ENCODE data around the gene ZNF275. TPM values are rescaled to one million over a fixed set of nuclear protein-coding genes. Genes with fewer than 3 reads are reported as not detected.

The ZNF275 gene
- total and polyA plus RNA-seq, 2 donors (not counting 3 experiments of a cell fraction or from before 2014, with no cell fraction given): 10.3 to 11.0 TPM

- Histone ChIP-seq H3K27me3 (ENCODE audit: control insufficient read depth in 2 of 2, insufficient read depth in 2 of 2, low read length in 2 of 2) (peaks cover 0 to 3% of the 10 kb centered on the region in 2 experiments), H3K4me1 (ENCODE audit: control insufficient read depth, extremely low read depth, insufficient read depth, low read length) (no peaks in the 10 kb centered on the region), H3K4me2 (ENCODE audit: insufficient read depth, low read length) (no peak overlapping the region), H3K27ac (ENCODE audit: insufficient read depth, low read depth, low read length) (no peak overlapping the region), H2AFZ (ENCODE audit: low read depth, low read length) (no peak overlapping the region), H3K9me1 (replicated peaks; ENCODE audit: control insufficient read depth, extremely low read depth, insufficient read depth, low read length) (no peaks in the 10 kb centered on the region), H4K20me1 (replicated peaks; ENCODE audit: control insufficient read depth, extremely low read depth, insufficient read depth, low read length) (no peaks in the 10 kb centered on the region), H3K9me3 (replicated peaks; ENCODE audit: control insufficient read depth, insufficient read depth, low read length) (no peaks in the 10 kb centered on the region), H3K9ac (replicated peaks; ENCODE audit: extremely low read depth, insufficient read depth, low read length) (no peak overlapping the region), H3K79me2 (ENCODE audit: control insufficient read depth, insufficient read depth, low read length) (no peaks in the 10 kb centered on the region), H3K4me3 (replicated peaks in 1 of 3; ENCODE audit: insufficient read depth in 1 of 3, low read depth in 1 of 3, low read length in 3 of 3) (no peak overlapping the region), H3K36me3 (ENCODE audit: control insufficient read depth in 2 of 2, extremely low read depth in 1 of 2, insufficient read depth in 2 of 2, low read length in 2 of 2) (no peaks in the 10 kb centered on the region)
- TF ChIP-seq GATA2 (IDR thresholded peaks at IDR 0.05; ENCODE audit: insufficient read depth, insufficient read length, low read depth, low read length) (no peak), POLR2AphosphoS5 (IDR thresholded peaks at IDR 0.05; ENCODE audit: insufficient read depth, low read depth, low read length) (no peak)
- ChIA-PET CTCF (no interaction called here), POLR2A (no interaction called here)
- intact Hi-C loops (cut with micrococcal nuclease) (no loop called here), dilution Hi-C loops (cut with MboI; ENCODE audit: extremely low pct_ligation_motif_present, low sequenced_read_pairs) (no loop called here)
- DNase-seq (ENCODE audit: low read depth, low spot score): no peak
- no TSS peak for BruUV-seq (replicated peaks)
- no peak for FAIRE-seq
Observed at GRCh38 chrX:153365670-153366069, 31.7 kb downstream of the ZNF275 start.

- TF ChIP-seq POLR2AphosphoS5 (IDR thresholded peaks at IDR 0.05; ENCODE audit: insufficient read depth, low read depth, low read length) (no peak), JUN (IDR thresholded peaks at IDR 0.05; ENCODE audit: borderline replicate concordance, insufficient read depth, insufficient read length, low read depth) (no peak), MYC (IDR thresholded peaks at IDR 0.05; ENCODE audit: low read depth, low read length) (no peak), CTCF (IDR thresholded peaks at IDR 0.05; ENCODE audit: extremely low read depth in 1 of 2, insufficient read depth in 1 of 2, low read depth in 1 of 2, low read length in 2 of 2) (no peak), MAX (IDR thresholded peaks at IDR 0.05; ENCODE audit: insufficient read depth, insufficient read length) (no peak)
- intact Hi-C loops (cut with micrococcal nuclease): no loop called here
- ChIA-PET CTCF (no interaction called here), POLR2A (no interaction called here)
- Histone ChIP-seq H3K27me3 (ENCODE audit: control insufficient read depth in 2 of 2, insufficient read depth in 2 of 2, low read length in 2 of 2) (peaks cover 0 to 3% of the 10 kb centered on the region in 2 experiments), H3K27ac (ENCODE audit: insufficient read depth, low read depth, low read length) (no peak overlapping the region), H3K4me2 (ENCODE audit: insufficient read depth, low read length) (no peak overlapping the region), H3K9me3 (replicated peaks; ENCODE audit: control insufficient read depth, insufficient read depth, low read length) (no peaks in the 10 kb centered on the region), H3K9me1 (replicated peaks; ENCODE audit: control insufficient read depth, extremely low read depth, insufficient read depth, low read length) (no peaks in the 10 kb centered on the region), H3K4me3 (replicated peaks in 1 of 3; ENCODE audit: insufficient read depth in 1 of 3, low read depth in 1 of 3, low read length in 3 of 3) (no peak overlapping the region), H3K9ac (replicated peaks; ENCODE audit: extremely low read depth, insufficient read depth, low read length) (no peak overlapping the region), H3K4me1 (ENCODE audit: control insufficient read depth, extremely low read depth, insufficient read depth, low read length) (no peaks in the 10 kb centered on the region), H4K20me1 (replicated peaks; ENCODE audit: control insufficient read depth, extremely low read depth, insufficient read depth, low read length) (no peaks in the 10 kb centered on the region), H3K36me3 (ENCODE audit: control insufficient read depth in 2 of 2, extremely low read depth in 1 of 2, insufficient read depth in 2 of 2, low read length in 2 of 2) (no peaks in the 10 kb centered on the region), H3K79me2 (ENCODE audit: control insufficient read depth, insufficient read depth, low read length) (no peaks in the 10 kb centered on the region), H2AFZ (ENCODE audit: low read depth, low read length) (no peak overlapping the region)
- FAIRE-seq (no peak), DNase-seq (ENCODE audit: low read depth, low spot score) (no peak)
- BruUV-seq (replicated peaks): no TSS peak
- dilution Hi-C loops (cut with MboI; ENCODE audit: extremely low pct_ligation_motif_present, low sequenced_read_pairs): no loop called here
Observed at GRCh38 chrX:153366119-153366518, 32.2 kb downstream of the ZNF275 start.
